Body of pancreas (tissue), 4 donors: Measurements from ENCODE around the gene FBXO40.

ENCODE experiments used
- POLR2A ChIP-seq, 3 donors: fragments of 450-650 bp; IDR thresholded peaks; one replicate each; pipeline ENCODE4 v1.6.1; 2016; ENCODE audit warnings: antibody characterized with exemption in 3 of 3, mild to moderate bottlenecking in 2 of 3
- TF ChIP-seq, protein P1 (sequence below), 7 experiments: fragments of 450-650 bp in 4 of 7; fragments of 200-600 bp in 3 of 7; sonication (generic) in 3 of 7; IDR thresholded peaks; one replicate each; pipeline ENCODE4 v1.5.1; 2016 to 2019; ENCODE audit warnings: antibody characterized with exemption in 7 of 7

DNA sequence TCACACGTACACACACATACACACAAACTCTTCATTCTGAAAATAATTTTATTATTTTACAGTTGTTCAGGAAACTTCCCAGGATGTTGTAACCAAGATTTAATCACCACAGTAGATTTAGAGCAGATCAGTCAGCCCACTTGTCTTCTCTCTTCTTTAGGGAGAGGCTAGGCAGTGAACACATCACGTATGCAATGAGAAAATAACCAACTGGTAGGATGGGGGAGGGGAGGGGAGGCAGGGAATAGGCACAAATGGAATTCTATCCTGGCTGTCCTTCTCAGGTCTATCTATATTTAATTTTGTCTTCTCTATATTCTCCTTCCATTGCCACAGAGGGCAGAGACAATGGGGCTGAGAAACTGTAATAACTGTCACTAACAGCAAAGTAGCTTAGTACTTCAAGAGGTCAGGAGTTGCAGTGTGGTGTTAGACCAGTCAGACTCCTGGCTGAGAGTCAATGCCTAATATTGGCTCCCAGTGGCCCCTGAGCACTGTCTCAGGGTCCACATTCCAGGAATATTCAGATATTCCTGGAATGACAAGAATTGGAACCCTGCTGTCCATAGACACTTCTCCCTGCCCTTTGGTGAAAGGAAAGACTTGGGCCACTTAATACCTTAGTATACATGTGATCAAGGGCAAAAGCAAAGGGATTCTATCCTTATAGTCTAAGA, 70.1 kb downstream of the FBXO40 start:
- TF ChIP-seq POLR2A (IDR thresholded peaks at IDR 0.05): no peak
- TF ChIP-seq, protein P1, sequence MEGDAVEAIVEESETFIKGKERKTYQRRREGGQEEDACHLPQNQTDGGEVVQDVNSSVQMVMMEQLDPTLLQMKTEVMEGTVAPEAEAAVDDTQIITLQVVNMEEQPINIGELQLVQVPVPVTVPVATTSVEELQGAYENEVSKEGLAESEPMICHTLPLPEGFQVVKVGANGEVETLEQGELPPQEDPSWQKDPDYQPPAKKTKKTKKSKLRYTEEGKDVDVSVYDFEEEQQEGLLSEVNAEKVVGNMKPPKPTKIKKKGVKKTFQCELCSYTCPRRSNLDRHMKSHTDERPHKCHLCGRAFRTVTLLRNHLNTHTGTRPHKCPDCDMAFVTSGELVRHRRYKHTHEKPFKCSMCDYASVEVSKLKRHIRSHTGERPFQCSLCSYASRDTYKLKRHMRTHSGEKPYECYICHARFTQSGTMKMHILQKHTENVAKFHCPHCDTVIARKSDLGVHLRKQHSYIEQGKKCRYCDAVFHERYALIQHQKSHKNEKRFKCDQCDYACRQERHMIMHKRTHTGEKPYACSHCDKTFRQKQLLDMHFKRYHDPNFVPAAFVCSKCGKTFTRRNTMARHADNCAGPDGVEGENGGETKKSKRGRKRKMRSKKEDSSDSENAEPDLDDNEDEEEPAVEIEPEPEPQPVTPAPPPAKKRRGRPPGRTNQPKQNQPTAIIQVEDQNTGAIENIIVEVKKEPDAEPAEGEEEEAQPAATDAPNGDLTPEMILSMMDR (IDR thresholded peaks at IDR 0.05): no peak
